Heart right ventricle (tissue), 16 donors: Measurements from ENCODE around the gene RAB9A. TPM values are rescaled to one million over a fixed set of nuclear protein-coding genes. Genes with fewer than 3 reads are reported as not detected.

Source experiments
- ATAC-seq, 8 donors: fragments of 200-7000 bp; cut with Tn5 transposase; one replicate each; pipeline ENCODE4 v1.9.1; 2020; ENCODE audit warnings: mild to moderate bottlenecking in 8 of 8, moderate library complexity in 8 of 8, moderate number of reproducible peaks in 1 of 8
- DNase-seq, 2 donors: peaks; one replicate each; pipeline ENCODE4 v3.0.0-alpha.2; 2020
- H3K27ac ChIP-seq, 10 donors: fragments of 200-600 bp; sonication (generic) in 2 of 10; one replicate each; pipeline versions ENCODE4 v1.5.0 to v1.8.0; 2020 to 2022; ENCODE audit warnings: mild to moderate bottlenecking in 3 of 10
- H3K27me3 ChIP-seq, 7 donors: fragments of 200-600 bp; one replicate each; pipeline ENCODE4 v1.8.0; 2021 to 2022; ENCODE audit warnings: mild to moderate bottlenecking in 2 of 7
- H3K36me3 ChIP-seq, 9 donors: fragments of 200-600 bp; sonication (generic) in 1 of 9; one replicate each; pipeline versions ENCODE4 v1.5.0 to v1.8.0; 2020 to 2022; ENCODE audit warnings: mild to moderate bottlenecking in 2 of 9
- H3K4me1 ChIP-seq, 9 donors: fragments of 200-600 bp; sonication (generic) in 1 of 9; one replicate each; pipeline versions ENCODE4 v1.5.0 to v1.8.0; 2020 to 2022; ENCODE audit warnings: mild to moderate bottlenecking in 4 of 9
- H3K4me3 ChIP-seq, 10 donors: fragments of 200-600 bp; sonication (generic) in 2 of 10; one replicate each; pipeline versions ENCODE4 v1.5.0 to v1.8.0; 2020 to 2022; ENCODE audit warnings: mild to moderate bottlenecking in 7 of 10, moderate library complexity in 2 of 10
- H3K9me3 ChIP-seq, 11 donors: fragments of 200-600 bp in 10 of 11; sonication (generic) in 2 of 11; one replicate each; pipeline versions ENCODE4 v1.5.0 to v1.8.0; 2013 to 2022; ENCODE audit warnings: mild to moderate bottlenecking in 2 of 11, control low read depth in 1 of 11, moderate library complexity in 1 of 11
- WGBS, 2 donors: extraction: QIAGEN DNeasy Blood & Tissue Kit; methylation state at CpG; one replicate each; pipeline ENCODE4 v1.1.7; 2013; ENCODE audit warnings: inconsistent platforms in 1 of 2; 5-methylcytosine and 5-hydroxymethylcytosine counted together
- intact Hi-C, 10 donors: fragments of 100-400 bp; cut with DNase I; formaldehyde crosslinking; loops; one replicate each; pipeline versions ENCODE4 v1.11.1 to v1.14.2; 2022
- polyA plus RNA-seq, 2 donors: library from polyadenylated mRNA; stranded (reverse); fragments of 200-250 nt; gene quantifications; one replicate each; pipeline ENCODE4 v1.2.3, GENCODE V29; 2013
- total RNA-seq, 10 donors: library from RNA; stranded (reverse); fragmentation: NEBNext Ultra II Directional in 3 of 10; extraction: Animal tissue kit (Norgen Biotek cat#: 25700) in 3 of 10; gene quantifications; one replicate each; pipeline versions ENCODE4 v1.2.1 to v1.2.4, GENCODE V29; 2021 to 2023
- TF ChIP-seq, protein P1 (sequence below), 9 donors: fragments of 200-600 bp; sonication (generic) in 2 of 9; IDR thresholded peaks; one replicate each; pipeline versions ENCODE4 v1.5.0 to v1.8.0; 2021 to 2022; ENCODE audit warnings: antibody characterized with exemption in 9 of 9, mild to moderate bottlenecking in 5 of 9, moderate library complexity in 1 of 9
- donor health status: Arrhythmogenic right ventricular cardiomyopathy.
- donor health status: ischemic (EF 13 %, LVEDD 7.1; RV severe dilation, severe dysfunction).
- donor health status: healthy with polysubstance abuse.
- donor health status: DM: no; HTN: yes; CAD: no.
- donor health status: DM: no; HTN: no; CAD: no.
- donor health status: ischemic (EF 25% LVEDD 6.9; RV normal size, moderate dysfunction).
- donor health status: ischemic (EF 25% LVEDD 5.7; RV mildly dilated, moderate dysfunction).
- donor health status: healthy.
- donor health status: DM: yes; HTN: yes; CAD: no.
- donor health status: Ischemic cardiomyopathy.
- donor health status: ischemic (EF 35%, LVEDD 5.7; RV mildly dilated, moderate dysfunction).
- donor health status: nonischemic (EF 11% LVEDD 7.7; RV severe dilation, severe dysfunction).
- donor health status: DM: yes; HTN: yes; CAD: no.
- donor health status: PGD.
- donor health status: ischemic (EF 29% LVEDD 5.4; RV normal size, mild dysfunction).
- donor health status: nonischemic (EF 23%, LVEDD 6.1; RV moderate dilation, normal function).

Gene RAB9A
- total and polyA plus RNA-seq, 12 donors = 5.1 to 28.9 (median 19.5) TPM

DNA sequence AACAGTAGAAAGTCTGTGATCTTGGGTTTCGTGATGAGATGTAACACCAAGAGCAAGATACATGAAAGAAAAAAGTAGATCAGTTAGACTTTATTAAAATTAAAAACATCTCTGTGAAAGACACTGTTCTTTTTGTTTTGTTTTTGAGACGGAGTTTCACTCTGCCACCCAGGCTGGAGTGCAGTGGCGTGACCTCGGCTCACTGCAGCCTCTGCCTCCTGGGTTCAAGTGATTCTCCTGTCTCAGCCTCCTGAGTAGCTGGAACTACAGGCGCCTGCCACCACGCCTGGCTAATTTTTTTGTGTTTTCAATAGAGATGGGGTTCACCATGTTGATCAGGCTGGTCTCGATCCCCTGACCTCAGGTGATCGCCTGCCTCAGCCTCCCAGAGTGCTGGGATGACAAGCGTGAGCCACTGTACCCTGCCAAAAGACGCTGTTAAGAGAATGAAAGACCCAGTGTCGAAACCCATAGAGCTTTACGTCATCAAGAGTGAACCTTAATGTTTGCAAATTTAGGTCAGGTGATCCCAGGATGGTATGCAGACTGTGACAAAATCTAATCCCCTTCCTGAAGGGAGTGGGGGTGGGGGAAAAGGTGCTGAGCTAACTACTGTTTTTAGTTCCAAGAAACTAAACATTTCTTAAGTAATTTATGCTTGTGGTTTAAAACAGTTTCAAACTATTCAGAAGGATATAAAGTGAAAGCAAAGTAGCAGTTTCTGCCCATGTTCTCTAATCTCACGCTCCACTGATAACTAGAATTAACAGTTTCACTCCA, 53.7 kb downstream of the RAB9A start:
- TF ChIP-seq, protein P1, sequence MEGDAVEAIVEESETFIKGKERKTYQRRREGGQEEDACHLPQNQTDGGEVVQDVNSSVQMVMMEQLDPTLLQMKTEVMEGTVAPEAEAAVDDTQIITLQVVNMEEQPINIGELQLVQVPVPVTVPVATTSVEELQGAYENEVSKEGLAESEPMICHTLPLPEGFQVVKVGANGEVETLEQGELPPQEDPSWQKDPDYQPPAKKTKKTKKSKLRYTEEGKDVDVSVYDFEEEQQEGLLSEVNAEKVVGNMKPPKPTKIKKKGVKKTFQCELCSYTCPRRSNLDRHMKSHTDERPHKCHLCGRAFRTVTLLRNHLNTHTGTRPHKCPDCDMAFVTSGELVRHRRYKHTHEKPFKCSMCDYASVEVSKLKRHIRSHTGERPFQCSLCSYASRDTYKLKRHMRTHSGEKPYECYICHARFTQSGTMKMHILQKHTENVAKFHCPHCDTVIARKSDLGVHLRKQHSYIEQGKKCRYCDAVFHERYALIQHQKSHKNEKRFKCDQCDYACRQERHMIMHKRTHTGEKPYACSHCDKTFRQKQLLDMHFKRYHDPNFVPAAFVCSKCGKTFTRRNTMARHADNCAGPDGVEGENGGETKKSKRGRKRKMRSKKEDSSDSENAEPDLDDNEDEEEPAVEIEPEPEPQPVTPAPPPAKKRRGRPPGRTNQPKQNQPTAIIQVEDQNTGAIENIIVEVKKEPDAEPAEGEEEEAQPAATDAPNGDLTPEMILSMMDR (IDR thresholded peaks at IDR 0.05) = no peak
- intact Hi-C loops = loop anchor here in 6 of 10 donors (5.0 to 10.0 kb wide), 4 partner anchors 78 to 755 kb away; no protein-coding TSS in a partner anchor

DNA sequence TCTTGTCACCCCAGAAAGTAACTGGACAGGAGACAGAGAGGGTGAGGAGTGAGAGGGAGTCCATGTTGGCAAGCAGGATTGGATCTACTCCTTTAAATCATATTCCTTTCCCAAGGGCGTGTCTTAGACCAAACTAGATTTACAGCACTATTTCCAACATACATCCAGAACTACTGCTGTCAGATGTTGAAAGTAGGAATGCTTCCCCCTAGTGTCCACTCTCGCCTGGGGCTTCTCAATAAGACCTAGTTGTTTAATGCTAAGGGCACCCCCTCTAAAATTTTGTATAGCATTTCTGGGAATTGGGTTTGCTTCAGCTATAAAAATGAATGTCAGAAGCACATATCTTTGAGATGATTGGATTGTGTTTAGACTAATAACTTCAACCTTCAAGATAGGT, 58.9 kb downstream of the RAB9A start:
- intact Hi-C loops = loop anchor here in 7 of 10 donors (2.0 to 10.0 kb wide), 6 partner anchors 83 to 1166 kb away; partner anchors contain the start of gene GEMIN8 (in 1 of the 7)
- H3K4me1 ChIP-seq = no peaks in the 10 kb centered on the region
- peak in 1 of 2 donors; percentile 18 for DNase-seq
- TF ChIP-seq, protein P1 (IDR thresholded peaks at IDR 0.05) = peak in 7 of 9 donors; percentile 32 to 56 (median 48)
- no peak overlapping the region for H3K27ac ChIP-seq
- H3K4me3 ChIP-seq = no peak overlapping the region
- H3K27me3 ChIP-seq = peaks cover 0 to 3% (median 0%) of the 10 kb centered on the region in 7 donors
- no peaks in the 10 kb centered on the region for H3K9me3 ChIP-seq
- WGBS, 2 donors = 5 to 40% methylated on average over 2 of the region's 2 CpGs
- H3K36me3 ChIP-seq = peaks cover 0 to 71% (median 0%) of the 10 kb centered on the region in 9 donors
- ATAC-seq = peak in 4 of 8 donors; percentile 27 to 50 (median 38)

More for the DNA sequence above, 53.7 kb downstream of the RAB9A start:
- H3K27ac ChIP-seq = peak overlapping the region in 1 of 10 donors; percentile 61
- 82 to 85% methylated on average over 13 of the region's 13 CpGs for WGBS, 2 donors
- H3K36me3 ChIP-seq = peaks cover 0 to 71% (median 0%) of the 10 kb centered on the region in 9 donors
- H3K27me3 ChIP-seq = peaks cover 0 to 3% (median 0%) of the 10 kb centered on the region in 7 donors
- no peak for DNase-seq
- no peak for ATAC-seq
- no peak overlapping the region for H3K4me3 ChIP-seq
- H3K4me1 ChIP-seq = no peaks in the 10 kb centered on the region
- H3K9me3 ChIP-seq = no peaks in the 10 kb centered on the region

DNA sequence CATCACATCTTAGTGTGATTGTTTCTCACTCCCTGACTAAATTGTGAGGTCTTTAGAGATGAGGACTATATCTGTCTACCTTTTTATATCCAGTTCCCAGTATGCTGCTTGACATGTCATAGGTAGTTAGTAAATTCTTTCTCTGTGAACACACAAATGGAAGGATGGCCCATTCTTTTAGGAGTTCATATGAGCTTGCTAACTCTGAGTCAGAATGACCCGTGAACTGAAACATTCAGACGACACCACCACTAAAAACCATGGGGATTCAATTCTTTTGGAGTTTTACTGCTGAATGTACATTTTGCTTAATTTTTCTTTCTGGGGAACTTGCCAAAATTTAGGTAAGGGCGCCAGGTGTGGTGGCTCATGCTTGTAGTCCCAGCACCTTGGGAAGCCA, 59.6 kb downstream of the RAB9A start:
- H3K9me3 ChIP-seq = no peaks in the 10 kb centered on the region
- intact Hi-C loops = loop anchor here in 6 of 10 donors (5.0 to 10.0 kb wide), 5 partner anchors 84 to 1166 kb away; partner anchors contain the start of gene GEMIN8 (in 1 of the 6)
- ATAC-seq (no peak), DNase-seq (no peak)
- H3K36me3 ChIP-seq = peaks cover 0 to 78% (median 0%) of the 10 kb centered on the region in 9 donors
- H3K4me1 ChIP-seq = no peaks in the 10 kb centered on the region
- H3K27ac ChIP-seq = no peak overlapping the region
- 95 to 97% methylated on average over 3 of the region's 3 CpGs for WGBS, 2 donors
- H3K27me3 ChIP-seq = peaks cover 0 to 3% (median 0%) of the 10 kb centered on the region in 7 donors
- TF ChIP-seq, protein P1 (IDR thresholded peaks at IDR 0.05) = no peak
- no peak overlapping the region for H3K4me3 ChIP-seq

DNA sequence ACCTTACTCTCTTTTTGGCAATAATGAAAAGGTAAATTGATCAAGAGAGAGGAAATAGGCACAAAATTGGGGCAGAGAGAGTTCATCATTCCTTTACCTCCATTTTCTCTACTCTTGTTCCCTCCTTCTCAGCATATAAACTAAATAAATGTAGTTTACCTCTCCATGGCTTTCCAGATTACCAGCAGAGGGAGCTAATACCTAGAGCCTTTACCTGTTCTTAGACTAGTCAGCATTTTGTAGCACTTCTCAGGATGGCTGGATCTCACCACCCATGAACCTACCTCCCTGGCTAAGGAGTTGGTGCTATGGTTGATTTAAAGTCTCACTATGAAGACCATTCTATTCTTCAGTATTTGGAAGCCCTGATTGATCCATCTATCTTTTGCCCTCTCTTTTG, 61.3 kb downstream of the RAB9A start:
- intact Hi-C loops = loop anchor here in 5 of 10 donors (1.0 to 10.0 kb wide), 5 partner anchors 245 to 285 kb away; no protein-coding TSS in a partner anchor
- TF ChIP-seq, protein P1 (IDR thresholded peaks at IDR 0.05) = peak; percentile 18 to 61 (median 53)

More for the DNA sequence above, 61.3 kb downstream of the RAB9A start:
- H3K36me3 ChIP-seq = peaks cover 0 to 82% (median 0%) of the 10 kb centered on the region in 9 donors
- ATAC-seq = no peak
- no peak overlapping the region for H3K27ac ChIP-seq
- H3K27me3 ChIP-seq = peaks cover 0 to 2% (median 0%) of the 10 kb centered on the region in 7 donors
- H3K4me3 ChIP-seq = no peak overlapping the region
- H3K9me3 ChIP-seq = no peaks in the 10 kb centered on the region
- peaks cover 0 to 5% (median 0%) of the 10 kb centered on the region in 9 donors for H3K4me1 ChIP-seq
- DNase-seq = no peak
